NOMO-1 treated with dmso at 0.1 percent for 144 hours (cell line): ENCODE data around the gene PNPLA5.

ENCODE experiments used
- DNase-seq: peaks from one replicate; lab custom pipeline; 2025; ENCODE audit not compliant: unreplicated experiment; lab: John Stamatoyannopoulos, UW

Gene PNPLA5

DNA sequence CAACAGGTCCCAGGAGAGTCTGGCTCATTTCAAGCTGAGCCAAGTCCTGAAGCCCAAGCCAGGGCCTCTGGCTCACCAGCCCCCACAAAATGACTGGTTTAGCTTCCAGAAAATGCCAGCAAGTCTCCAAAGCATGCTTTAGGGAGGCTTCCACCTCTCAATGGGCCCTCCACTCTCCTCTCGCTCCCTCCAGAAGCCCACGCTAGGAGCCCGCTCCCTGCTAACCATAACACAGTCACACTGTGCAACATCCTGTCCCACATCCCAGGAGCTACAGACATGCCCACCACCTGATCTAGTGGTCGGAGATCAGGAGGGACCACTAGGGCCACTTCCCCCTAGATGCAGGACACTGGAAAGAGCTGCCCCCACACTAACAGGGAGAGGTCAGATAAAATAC lies 36.4 kb downstream of the PNPLA5 start:
- no peak for DNase-seq

GRCh38 chr22:43854786-43855271 lies 37.0 kb downstream of the PNPLA5 start:
- no peak for DNase-seq

- DNase-seq, result no peak
Observed at GRCh38 chr22:43854121-43854785, 37.6 kb downstream of the PNPLA5 start.

- no peak for DNase-seq
Observed at GRCh38 chr22:43853328-43853931, 38.4 kb downstream of the PNPLA5 start.

DNA sequence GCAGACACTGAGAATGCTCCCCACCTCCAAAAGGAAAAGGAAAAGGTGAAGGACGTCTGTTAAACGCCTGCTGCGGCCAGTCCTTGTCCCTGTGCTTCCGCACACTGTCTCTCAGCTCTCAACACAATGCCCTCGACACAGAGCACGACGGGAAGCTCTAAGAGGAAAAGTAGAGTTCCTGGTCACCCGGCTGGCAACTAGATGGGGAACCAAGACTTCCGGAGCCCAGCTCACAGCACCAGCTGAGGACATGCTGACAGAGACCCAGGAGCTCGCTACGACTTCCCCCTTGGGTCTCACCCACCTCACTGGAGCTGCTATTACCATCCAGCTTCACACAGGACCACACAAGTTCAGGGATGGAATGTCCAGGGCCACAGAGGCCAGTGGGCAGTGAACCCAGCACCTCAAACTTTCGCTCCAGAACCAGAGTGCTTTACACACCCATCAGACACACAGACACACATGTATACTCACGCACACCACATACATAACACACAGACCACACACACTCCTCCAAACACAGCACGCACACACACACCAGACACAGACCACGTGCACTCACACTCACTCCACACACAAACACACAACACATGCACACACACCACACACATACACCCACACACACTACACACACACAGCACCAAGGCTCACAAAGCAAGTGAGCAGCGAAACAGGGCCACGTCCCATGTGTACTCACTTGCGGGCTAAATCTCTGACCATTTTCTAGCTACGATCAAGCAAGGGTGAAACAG lies 39.1 kb downstream of the PNPLA5 start:
- no peak for DNase-seq

- no peak for DNase-seq
Observed at GRCh38 chr22:43851979-43852307, 39.9 kb downstream of the PNPLA5 start.

GRCh38 chr22:43851058-43851978 lies 40.5 kb downstream of the PNPLA5 start:
- DNase-seq, result no peak

- no peak for DNase-seq
Observed at GRCh38 chr22:43850529-43850928, 41.3 kb downstream of the PNPLA5 start.

DNA sequence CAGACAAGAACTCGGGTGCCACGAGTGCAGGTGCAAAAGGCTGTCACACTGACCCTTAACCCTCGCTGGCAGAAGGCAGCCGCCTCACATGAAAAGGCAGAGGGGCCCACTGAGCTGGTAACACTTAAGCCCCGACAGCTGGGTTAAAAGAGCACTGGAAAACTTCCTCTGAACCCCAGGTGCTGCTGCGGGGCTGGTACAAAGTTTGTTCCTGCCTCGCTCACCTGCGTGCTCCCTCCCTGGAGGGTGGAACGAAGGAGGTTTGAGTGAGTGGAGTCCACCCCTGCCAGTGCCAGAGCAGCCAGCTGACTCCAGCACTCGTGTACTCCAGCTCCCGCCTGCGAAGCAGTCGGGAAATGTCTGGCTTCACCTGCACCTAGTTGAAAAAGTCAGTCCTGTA lies 42.1 kb downstream of the PNPLA5 start:
- no peak for DNase-seq

DNA sequence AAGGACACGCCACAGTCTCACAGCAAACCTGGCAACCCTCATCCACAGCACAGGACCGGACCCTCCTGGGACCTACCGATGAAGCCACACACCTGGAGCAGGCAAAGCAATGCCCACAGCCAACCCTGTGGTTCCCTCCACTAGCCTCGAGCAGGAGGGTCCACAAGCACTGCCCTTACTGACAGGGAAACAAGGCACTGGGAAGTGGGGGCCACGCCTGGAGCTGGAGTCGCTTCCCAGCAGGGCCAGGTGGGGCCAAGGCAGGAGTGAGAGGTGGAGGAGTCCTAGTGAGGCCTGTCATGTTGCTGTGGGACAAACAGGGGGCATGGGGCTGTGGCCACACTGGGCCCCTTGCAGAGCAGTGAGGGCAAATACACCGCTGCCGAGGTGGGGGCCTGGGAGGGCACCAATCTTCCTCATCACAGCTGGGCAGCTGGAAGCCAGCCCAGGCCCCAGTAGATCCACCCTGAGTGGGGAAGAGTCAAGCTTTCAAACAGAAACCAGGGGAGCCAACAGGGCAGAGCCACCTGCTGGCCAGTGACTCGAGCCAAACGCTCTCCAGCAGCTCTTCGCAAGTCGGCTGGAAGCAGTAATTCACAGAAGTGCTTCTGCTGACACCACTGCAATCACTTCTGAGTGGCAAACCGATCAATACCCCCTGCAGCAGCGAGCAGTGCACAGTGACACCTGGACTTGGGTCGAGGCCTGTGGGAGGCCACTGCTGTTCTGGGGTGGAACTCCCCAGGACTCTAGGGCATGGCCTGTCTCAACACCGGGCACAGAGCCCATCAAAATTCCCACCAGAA lies 43.2 kb downstream of the PNPLA5 start:
- no peak for DNase-seq

DNA sequence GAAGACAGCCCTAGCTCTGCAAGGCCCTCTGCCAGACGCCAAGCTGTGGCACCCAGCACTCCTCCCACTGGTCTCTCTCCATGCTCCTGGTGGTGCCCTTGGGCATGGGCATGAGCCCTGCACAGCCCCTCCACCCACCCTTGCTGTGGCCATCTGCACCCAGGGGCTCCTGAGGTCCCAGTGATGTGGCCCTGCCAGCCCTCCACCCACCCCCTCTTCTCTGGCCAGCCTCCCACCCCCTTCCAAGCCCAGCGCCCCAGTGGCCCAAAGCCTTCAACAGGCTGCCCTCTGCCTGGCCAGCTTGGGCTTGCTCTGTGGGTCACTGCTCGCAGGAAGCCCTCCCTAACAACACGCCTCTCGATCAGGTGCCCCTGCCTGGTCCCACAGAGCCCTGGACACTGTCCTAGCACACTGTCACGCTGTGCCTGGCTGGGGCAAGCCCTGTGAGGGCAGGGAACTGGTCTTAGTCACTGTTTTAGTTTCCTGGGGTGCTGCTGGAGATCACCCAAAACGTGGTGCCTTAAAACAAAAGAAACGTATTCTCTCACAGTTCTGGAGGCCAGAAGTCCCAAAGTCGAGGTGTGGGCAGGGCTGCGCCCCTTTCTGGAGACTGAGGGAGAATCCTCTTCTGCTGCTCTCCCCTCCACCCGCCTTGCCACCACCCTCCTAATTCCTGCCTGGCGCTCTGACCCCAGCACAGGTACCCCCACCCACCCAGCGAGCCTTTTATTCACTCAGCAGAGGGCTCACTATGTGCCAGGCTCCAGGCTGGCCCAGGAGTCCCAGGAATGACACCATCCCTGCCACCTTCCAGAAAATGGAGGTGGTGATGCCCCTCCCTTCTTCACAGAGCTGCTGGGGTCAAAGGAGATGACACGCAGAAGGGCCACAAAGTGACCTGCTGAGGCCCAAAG lies 44.2 kb downstream of the PNPLA5 start:
- DNase-seq, result no peak

- DNase-seq, result no peak
Observed at GRCh38 chr22:43846966-43847365, 44.8 kb downstream of the PNPLA5 start.

GRCh38 chr22:43845981-43846380 lies 45.8 kb downstream of the PNPLA5 start:
- DNase-seq, result no peak

DNA sequence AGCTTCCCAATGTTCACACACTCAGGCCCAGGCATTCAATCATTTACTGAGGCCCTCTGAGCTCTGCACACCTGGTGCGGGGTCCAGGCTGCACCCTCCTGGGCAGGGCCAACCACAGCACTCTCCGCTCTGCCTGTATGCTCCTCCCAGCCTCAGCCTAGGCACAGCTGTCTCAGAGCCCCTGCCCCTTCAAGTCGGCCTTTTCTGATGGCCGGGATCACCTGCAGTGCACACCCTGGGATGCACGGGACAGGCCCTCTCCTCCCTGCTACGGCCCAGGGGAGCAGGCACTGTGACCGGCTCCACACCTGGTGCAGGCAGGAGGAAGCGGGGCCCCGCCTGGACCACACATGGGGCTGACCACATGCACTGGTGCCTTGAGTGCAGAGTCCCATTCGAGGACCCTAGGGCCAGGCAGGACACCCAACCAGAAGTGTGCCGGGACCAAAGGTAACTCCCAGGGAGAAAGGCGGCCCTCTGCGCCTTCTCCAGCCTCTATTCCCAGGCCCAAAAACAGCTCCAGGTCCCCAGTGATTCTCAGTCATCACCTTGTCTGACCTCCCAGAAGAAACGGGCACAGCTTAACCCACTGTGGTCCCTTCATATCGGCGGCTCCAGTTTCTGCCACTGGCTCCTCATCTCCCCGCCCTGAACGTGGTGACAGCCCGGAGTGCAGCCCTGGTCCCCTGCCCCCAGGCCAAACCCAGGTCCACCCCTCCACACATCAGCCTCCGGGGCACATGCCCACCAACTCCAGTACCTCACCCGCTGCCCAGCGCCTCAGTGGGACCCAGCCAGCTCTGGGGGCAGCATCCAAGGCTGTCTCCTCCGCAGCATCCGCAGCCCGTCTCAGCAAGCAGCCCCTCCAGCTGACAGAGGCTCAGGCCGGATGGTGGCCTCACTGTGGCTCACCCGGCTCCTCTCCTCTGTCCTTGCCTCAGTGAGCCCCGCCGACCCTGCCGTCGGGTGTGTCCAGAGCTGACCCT lies 47.0 kb downstream of the PNPLA5 start:
- no peak for DNase-seq

DNA sequence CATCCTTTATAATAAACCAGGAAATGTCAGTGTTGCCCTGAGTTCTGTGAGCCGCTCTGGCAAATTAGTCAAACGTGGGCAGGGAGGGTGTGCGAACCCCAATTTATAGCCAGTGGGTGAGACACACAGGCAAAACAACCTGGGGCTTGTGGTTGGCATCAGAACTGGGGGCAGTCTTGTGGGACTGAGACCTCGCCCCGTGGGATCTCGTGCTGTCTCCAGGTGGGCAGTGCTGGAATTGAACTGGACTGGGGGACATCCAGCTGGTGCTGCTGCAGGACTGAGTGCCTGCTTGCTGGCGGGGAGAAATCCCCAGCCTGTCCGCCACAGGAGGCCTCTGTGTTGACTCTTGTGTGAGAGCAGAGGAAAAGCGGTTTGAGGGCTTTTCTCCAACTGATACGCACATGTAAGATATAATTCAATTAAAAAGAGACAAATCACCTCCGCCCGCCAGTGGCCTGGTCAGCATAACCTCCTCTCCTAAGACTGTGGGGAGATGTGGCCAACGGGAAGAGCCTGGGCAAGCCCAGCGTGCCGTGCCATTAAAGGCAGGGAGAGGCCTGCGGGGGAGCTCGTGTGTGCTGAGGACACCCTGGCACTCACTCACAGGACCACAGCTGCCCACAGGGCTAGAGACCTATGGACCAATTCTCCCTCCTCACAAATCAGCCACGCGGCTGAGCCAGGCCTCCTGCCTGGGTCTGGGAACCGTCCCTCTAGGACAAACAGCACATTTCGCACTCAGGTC lies 47.9 kb downstream of the PNPLA5 start:
- no peak for DNase-seq

- no peak for DNase-seq
Observed at GRCh38 chr22:43841742-43842141, 50.1 kb downstream of the PNPLA5 start.

DNA sequence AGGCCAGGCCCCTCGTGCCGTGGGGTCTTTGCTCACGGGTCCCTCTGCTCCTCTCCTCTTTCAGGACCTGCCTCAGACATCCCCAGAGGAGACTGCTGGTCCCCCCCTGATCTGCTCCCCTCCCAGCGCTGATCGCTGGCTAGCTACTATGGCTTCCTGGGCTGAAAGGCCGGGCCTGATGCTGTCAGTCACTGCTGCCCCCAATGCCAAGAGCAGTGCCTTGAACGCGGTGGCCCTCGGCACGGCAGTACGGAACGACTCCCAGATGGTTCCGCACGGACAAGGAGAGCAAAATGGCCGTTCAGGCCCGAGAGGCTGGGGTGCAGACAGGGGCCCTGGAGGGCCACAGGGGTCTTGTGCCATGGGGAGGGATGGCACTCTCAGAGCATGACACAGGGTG lies 51.0 kb downstream of the PNPLA5 start:
- no peak for DNase-seq
